ENCODE results near the gene IL1B. TPM values are rescaled to one million over a fixed set of nuclear protein-coding genes. Genes with fewer than 3 reads are reported as not detected.

Gene IL1B
- total and polyA plus RNA-seq, 2 of the 8 experiments (the other 6 are each of a cell fraction or from before 2014, with no cell fraction given) = not detected

DNA sequence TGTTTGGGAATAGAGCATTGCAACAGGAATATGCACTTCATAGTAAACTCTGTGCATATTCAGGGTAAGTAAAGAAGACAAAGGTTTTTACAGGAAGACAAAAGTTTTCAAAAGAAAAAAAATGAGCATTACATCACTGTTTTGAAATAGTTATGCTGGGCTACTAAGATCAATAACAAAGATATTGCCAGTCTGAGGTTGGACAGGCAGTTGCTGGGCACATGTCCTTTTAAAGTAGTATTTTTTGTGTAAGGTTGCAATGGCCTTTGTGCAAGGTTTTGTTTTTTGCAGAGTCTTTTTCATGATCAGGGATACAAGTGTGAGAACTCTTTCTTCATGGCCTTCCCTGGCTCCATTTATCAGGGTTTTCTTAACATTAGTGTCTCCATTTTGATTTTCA, 16.2 kb downstream of the IL1B start:
- Histone ChIP-seq H3K27me3 (replicated peaks in 1 of 4; ENCODE audit: control insufficient read depth in 3 of 4, extremely low read depth in 1 of 4, insufficient read depth in 3 of 4, low read length in 3 of 4) (peaks cover 0 to 2% (median 0%) of the 10 kb centered on the region in 4 experiments; a peak in 1 of 7 replicates), H3K9me3 (ENCODE audit: insufficient read depth in 2 of 2, low read depth in 1 of 2, low read length in 1 of 2) (no peaks in the 10 kb centered on the region), H3K23ac (ENCODE audit: insufficient read length) (no peak overlapping the region), H3K4me1 (replicated peaks in 1 of 4; ENCODE audit: control insufficient read depth in 3 of 4, insufficient read depth in 4 of 4, low read length in 3 of 4) (peaks cover 0 to 18% (median 3%) of the 10 kb centered on the region in 4 experiments; a peak in 3 of 7 replicates), H3K27ac (ENCODE audit: low read depth, low read length) (no peak overlapping the region), H4K5ac (ENCODE audit: insufficient read length, low read depth, low read length) (no peak overlapping the region), H2AK5ac (ENCODE audit: low read depth, low read length) (no peak overlapping the region), H2AFZ (ENCODE audit: low read length) (no peak overlapping the region), H3K9ac (replicated peaks in 1 of 4; ENCODE audit: extremely low read depth in 1 of 4, low read depth in 3 of 4, low read length in 3 of 4) (no peak overlapping the region), H4K20me1 (replicated peaks in 1 of 2; ENCODE audit: control insufficient read depth in 1 of 2, insufficient read depth in 2 of 2, low read length in 2 of 2) (no peaks in the 10 kb centered on the region), H2BK5ac (ENCODE audit: low read depth, low read length) (no peak overlapping the region), H3K56ac (replicated peaks; ENCODE audit: insufficient read length, low read depth, low read length) (no peak overlapping the region), H3K18ac (ENCODE audit: extremely low read depth, low read length) (no peak overlapping the region), H3K14ac (ENCODE audit: insufficient read length) (no peak overlapping the region), H2BK20ac (ENCODE audit: low read length) (no peak overlapping the region), H3K36me3 (ENCODE audit: control insufficient read depth in 2 of 4, insufficient read depth in 4 of 4, low read length in 3 of 4) (no peaks in the 10 kb centered on the region), H4K8ac (ENCODE audit: extremely low read depth, insufficient read depth, low read length) (no peak overlapping the region), H3K23me2 (ENCODE audit: low read depth, low read length) (no peaks in the 10 kb centered on the region), H3K79me2 (ENCODE audit: control insufficient read depth in 1 of 2, insufficient read depth in 2 of 2, low read length in 2 of 2) (no peaks in the 10 kb centered on the region), H3K4ac (replicated peaks; ENCODE audit: insufficient read length, low read depth, low read length) (no peak overlapping the region), H2BK120ac (replicated peaks; ENCODE audit: low read depth, low read length) (no peak overlapping the region), H2BK15ac (ENCODE audit: low read length) (no peak overlapping the region), H3K79me1 (ENCODE audit: low read depth, low read length) (no peaks in the 10 kb centered on the region), H2BK12ac (ENCODE audit: low read depth, low read length) (no peak overlapping the region), H3K4me2 (ENCODE audit: insufficient read depth in 1 of 2, low read depth in 2 of 2, low read length in 2 of 2) (no peak overlapping the region), H4K91ac (replicated peaks; ENCODE audit: insufficient read length, low read length) (no peak overlapping the region), H3K4me3 (ENCODE audit: extremely low read depth in 1 of 4, insufficient read depth in 2 of 4, low read depth in 3 of 4, low read length in 4 of 4) (no peak overlapping the region)
- DNase-seq (ENCODE audit: low read depth in 1 of 2, low spot score in 2 of 2) (no peak), FAIRE-seq (no peak)
- ChIA-PET POLR2A (ENCODE audit: partially characterized antibody) (no interaction called here), CTCF (ENCODE audit: partially characterized antibody) (no interaction called here)
- TF ChIP-seq SIRT6 (IDR thresholded peaks at IDR 0.05; ENCODE audit: low read length) = no peak
- no peak for TF ChIP-seq KDM4A (IDR thresholded peaks at IDR 0.05; ENCODE audit: low read depth, low read length, severe bottlenecking)

All from H1 (cell line).